ENCODE data around the gene UBXN7. TPM values are rescaled to one million over a fixed set of nuclear protein-coding genes. Genes with fewer than 3 reads are reported as not detected.

Gene UBXN7
- total RNA-seq, 4 donors from 2014 or later, result 4.2 to 8.0 (median 5.4) TPM

DNA sequence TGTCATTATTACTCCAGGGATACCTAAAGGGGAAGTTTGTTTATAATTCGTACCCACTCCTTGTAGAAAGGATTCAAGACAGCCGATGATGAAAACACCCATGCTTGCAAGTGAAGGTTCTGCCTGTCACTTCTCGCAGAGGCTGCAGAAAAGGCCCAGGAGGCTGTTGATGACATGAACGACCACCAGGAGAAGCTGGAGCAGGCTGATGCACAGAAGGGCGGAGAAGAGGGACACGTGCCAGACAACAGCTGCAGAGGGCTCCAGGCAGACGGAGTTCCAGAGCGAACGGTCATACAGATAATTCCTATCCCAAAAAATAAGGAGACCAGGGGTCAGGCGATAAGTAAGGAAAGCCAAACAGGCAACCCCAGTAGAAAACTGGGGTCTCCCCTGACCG lies 108.5 kb downstream of the UBXN7 start:
- intact Hi-C loops (cut with DNase I; ENCODE audit: low total_unique reads) (no loop called here), in situ Hi-C loops (cut with MboI; ENCODE audit: low sequenced_read_pairs in 4 of 4) (no loop called here)
- TF ChIP-seq POLR2A (IDR thresholded peaks at IDR 0.05), result no peak
- TF ChIP-seq, protein P1, sequence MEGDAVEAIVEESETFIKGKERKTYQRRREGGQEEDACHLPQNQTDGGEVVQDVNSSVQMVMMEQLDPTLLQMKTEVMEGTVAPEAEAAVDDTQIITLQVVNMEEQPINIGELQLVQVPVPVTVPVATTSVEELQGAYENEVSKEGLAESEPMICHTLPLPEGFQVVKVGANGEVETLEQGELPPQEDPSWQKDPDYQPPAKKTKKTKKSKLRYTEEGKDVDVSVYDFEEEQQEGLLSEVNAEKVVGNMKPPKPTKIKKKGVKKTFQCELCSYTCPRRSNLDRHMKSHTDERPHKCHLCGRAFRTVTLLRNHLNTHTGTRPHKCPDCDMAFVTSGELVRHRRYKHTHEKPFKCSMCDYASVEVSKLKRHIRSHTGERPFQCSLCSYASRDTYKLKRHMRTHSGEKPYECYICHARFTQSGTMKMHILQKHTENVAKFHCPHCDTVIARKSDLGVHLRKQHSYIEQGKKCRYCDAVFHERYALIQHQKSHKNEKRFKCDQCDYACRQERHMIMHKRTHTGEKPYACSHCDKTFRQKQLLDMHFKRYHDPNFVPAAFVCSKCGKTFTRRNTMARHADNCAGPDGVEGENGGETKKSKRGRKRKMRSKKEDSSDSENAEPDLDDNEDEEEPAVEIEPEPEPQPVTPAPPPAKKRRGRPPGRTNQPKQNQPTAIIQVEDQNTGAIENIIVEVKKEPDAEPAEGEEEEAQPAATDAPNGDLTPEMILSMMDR (IDR thresholded peaks at IDR 0.05 in 4 of 5, conservative IDR thresholded peaks at IDR 0.05 in 1 of 5), result no peak
- Histone ChIP-seq H3K36me3 (no peaks in the 10 kb centered on the region), H3K4me1 (peaks cover 0 to 4% of the 10 kb centered on the region in 2 donors), H3K27me3 (no peaks in the 10 kb centered on the region), H3K27ac (no peak overlapping the region), H3K4me3 (no peak overlapping the region), H3K9me3 (no peaks in the 10 kb centered on the region)
- DNase-seq (no peak), ATAC-seq (no peak)

DNA sequence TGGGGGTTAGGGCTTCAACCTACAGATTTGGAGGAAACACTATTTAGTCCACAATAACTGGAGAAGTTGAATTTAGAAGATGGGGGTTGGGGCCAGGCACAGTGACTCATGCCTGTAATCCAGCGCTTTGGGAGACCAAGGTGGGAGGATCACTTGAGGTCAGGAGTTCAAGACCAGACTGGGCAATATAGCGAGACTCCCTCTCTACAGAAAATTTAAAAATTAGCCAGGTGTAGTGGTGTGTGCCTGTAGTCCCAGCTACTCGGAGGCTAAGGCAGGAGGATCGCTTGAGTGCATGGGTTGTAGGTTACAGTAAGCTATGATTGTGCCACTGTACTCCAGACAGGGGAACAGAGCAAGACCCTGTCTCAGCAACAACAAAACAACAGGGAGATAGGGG lies 109.2 kb downstream of the UBXN7 start:
- Histone ChIP-seq H3K27ac (no peak overlapping the region), H3K36me3 (no peaks in the 10 kb centered on the region), H3K4me3 (no peak overlapping the region), H3K27me3 (no peaks in the 10 kb centered on the region), H3K4me1 (peaks cover 0 to 8% of the 10 kb centered on the region in 2 donors), H3K9me3 (no peaks in the 10 kb centered on the region)
- in situ Hi-C loops (cut with MboI; ENCODE audit: low sequenced_read_pairs in 4 of 4) (no loop called here), intact Hi-C loops (cut with DNase I; ENCODE audit: low total_unique reads) (no loop called here)
- DNase-seq (no peak), ATAC-seq (no peak)
- TF ChIP-seq, protein P1 (IDR thresholded peaks at IDR 0.05 in 4 of 5, conservative IDR thresholded peaks at IDR 0.05 in 1 of 5), result no peak
- TF ChIP-seq POLR2A (IDR thresholded peaks at IDR 0.05), result no peak

DNA sequence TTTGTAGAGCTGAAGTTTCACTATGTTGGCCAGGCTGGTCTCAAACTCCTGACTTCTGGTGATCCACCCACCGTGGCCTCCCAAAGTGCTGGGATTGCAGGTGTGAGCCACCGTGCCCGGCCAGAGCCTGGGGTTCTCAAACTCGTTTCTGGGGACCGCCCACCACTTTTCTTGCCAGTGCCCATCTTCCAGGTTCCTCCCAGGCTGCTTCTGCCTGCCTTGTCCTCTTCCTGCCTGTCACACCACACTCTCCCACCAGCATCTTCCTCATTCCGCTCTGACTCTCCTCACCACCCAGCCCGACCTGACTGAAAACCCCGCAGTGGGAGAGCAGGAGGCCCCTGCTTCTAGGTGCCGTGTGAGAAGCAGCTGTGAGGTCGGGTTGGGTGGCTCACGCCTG lies 111.1 kb downstream of the UBXN7 start:
- H3K4me3 ChIP-seq, result no peak overlapping the region
- no peaks in the 10 kb centered on the region for H3K9me3 ChIP-seq

DNA sequence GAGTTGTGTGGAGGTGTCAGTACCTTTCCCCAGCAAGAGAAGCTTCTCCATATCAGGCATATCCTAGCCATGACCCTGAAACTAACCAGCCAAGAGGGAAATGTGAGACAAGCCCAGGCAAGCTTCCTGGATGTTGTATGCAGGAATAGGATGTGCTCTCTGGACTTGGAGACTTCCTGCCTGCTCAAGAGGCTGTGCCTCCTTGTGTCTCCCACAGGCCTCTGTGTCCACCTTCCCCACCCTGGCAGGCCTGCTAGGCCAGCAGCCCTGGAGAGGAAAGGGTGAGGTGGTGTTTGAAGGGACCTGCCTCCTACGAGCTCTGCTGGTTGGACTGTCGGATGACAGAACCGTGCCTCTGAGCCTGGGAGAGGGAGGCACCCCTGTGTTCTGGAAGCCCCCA lies 112.1 kb downstream of the UBXN7 start:
- H3K27me3 ChIP-seq, result no peaks in the 10 kb centered on the region
- no peak overlapping the region for H3K27ac ChIP-seq
- TF ChIP-seq POLR2A (IDR thresholded peaks at IDR 0.05), result no peak
- TF ChIP-seq, protein P1 (IDR thresholded peaks at IDR 0.05 in 4 of 5, conservative IDR thresholded peaks at IDR 0.05 in 1 of 5), result no peak
- H3K4me3 ChIP-seq, result no peak overlapping the region
- in situ Hi-C loops (cut with MboI; ENCODE audit: low sequenced_read_pairs in 4 of 4) (no loop called here), intact Hi-C loops (cut with DNase I; ENCODE audit: low total_unique reads) (no loop called here)
- H3K36me3 ChIP-seq, result no peaks in the 10 kb centered on the region
- DNase-seq, result no peak
- H3K4me1 ChIP-seq, result peaks cover 0 to 8% of the 10 kb centered on the region in 2 donors
- no peaks in the 10 kb centered on the region for H3K9me3 ChIP-seq
- ATAC-seq, result no peak

More for the DNA sequence above, 111.1 kb downstream of the UBXN7 start:
- no peaks in the 10 kb centered on the region for H3K27me3 ChIP-seq
- H3K36me3 ChIP-seq, result no peaks in the 10 kb centered on the region
- no peak for TF ChIP-seq POLR2A (IDR thresholded peaks at IDR 0.05)
- TF ChIP-seq, protein P1 (IDR thresholded peaks at IDR 0.05 in 4 of 5, conservative IDR thresholded peaks at IDR 0.05 in 1 of 5), result no peak
- peaks cover 0 to 8% of the 10 kb centered on the region in 2 donors for H3K4me1 ChIP-seq
- no peak overlapping the region for H3K27ac ChIP-seq
- in situ Hi-C loops (cut with MboI; ENCODE audit: low sequenced_read_pairs in 4 of 4) (no loop called here), intact Hi-C loops (cut with DNase I; ENCODE audit: low total_unique reads) (no loop called here)
- ATAC-seq (no peak), DNase-seq (no peak)

Data from gastrocnemius medialis (tissue), 4 donors.